GM23338 (cell line): Measurements from ENCODE around the gene CYGB. TPM values are rescaled to one million over a fixed set of nuclear protein-coding genes. Genes with fewer than 3 reads are reported as not detected.

Experiments used
- ATAC-seq: fragments of 200-7000 bp; cut with Tn5 transposase; 3 replicates; pipeline ENCODE4 v1.9.1; 2020
- DNase-seq: peaks from one replicate; pipeline ENCODE4 v3.0.0-alpha.2; 2015; ENCODE audit warnings: low spot score
- H2AFZ ChIP-seq: fragments of 200-600 bp; sonication (generic); 2 replicates; pipeline ENCODE4 v1.8.0; 2016; ENCODE audit warnings: antibody characterized with exemption, mild to moderate bottlenecking, moderate library complexity
- H3F3A ChIP-seq: fragments of 200-600 bp; sonication (generic); replicated peaks from 2 replicates; pipeline ENCODE4 v1.8.0; 2017; ENCODE audit warnings: antibody characterized with exemption, mixed run types, low read depth
- H3K27ac ChIP-seq: fragments of 200-600 bp; sonication (generic); 2 replicates; pipeline ENCODE4 v1.6.1; 2016; ENCODE audit warnings: low read depth
- H3K27me3 ChIP-seq: fragments of 200-600 bp; sonication (generic); 2 replicates; pipeline ENCODE4 v1.8.0; 2016; ENCODE audit warnings: mild to moderate bottlenecking, mixed run types, moderate library complexity; ENCODE audit not compliant: insufficient read depth
- H3K36me3 ChIP-seq: fragments of 200-600 bp; sonication (generic); 2 replicates; pipeline ENCODE4 v1.8.0; 2016; ENCODE audit warnings: mild to moderate bottlenecking; ENCODE audit not compliant: insufficient read depth
- H3K4me1 ChIP-seq: fragments of 200-600 bp; sonication (generic); 2 replicates; pipeline ENCODE4 v1.8.0; 2016; ENCODE audit warnings: mild to moderate bottlenecking, moderate library complexity; ENCODE audit not compliant: insufficient read depth
- H3K4me2 ChIP-seq: fragments of 200-600 bp; sonication (generic); 2 replicates; pipeline ENCODE4 v1.7.1; 2017; ENCODE audit warnings: mixed run types
- H3K4me3 ChIP-seq: fragments of 200-600 bp; sonication (generic); 2 replicates; pipeline ENCODE4 v1.6.1; 2016; ENCODE audit warnings: mixed run types
- H3K79me2 ChIP-seq: fragments of 200-600 bp; sonication (generic); replicated peaks from 2 replicates; pipeline ENCODE4 v1.8.0; 2017; ENCODE audit warnings: mild to moderate bottlenecking; ENCODE audit not compliant: insufficient read depth
- H3K9me2 ChIP-seq: fragments of 200-600 bp; sonication (generic); 2 replicates; pipeline ENCODE4 v1.8.0; 2017; ENCODE audit not compliant: insufficient read depth
- H4K20me1 ChIP-seq: fragments of 200-600 bp; sonication (generic); replicated peaks from 2 replicates; pipeline ENCODE4 v1.8.0; 2017; ENCODE audit warnings: mild to moderate bottlenecking; ENCODE audit not compliant: insufficient read depth
- H3K27ac Mint-ChIP-seq: 2 replicates; pipeline ENCODE4 v1.8.0; 2020; ENCODE audit warnings: inconsistent platforms, mild to moderate bottlenecking, moderate library complexity, mixed read lengths
- H3K27me3 Mint-ChIP-seq: 3 replicates; pipeline ENCODE4 v1.8.0; 2022; ENCODE audit warnings: low read depth, mild to moderate bottlenecking, moderate library complexity, mixed read lengths, inconsistent platforms; ENCODE audit not compliant: insufficient read depth, poor library complexity
- H3K36me3 Mint-ChIP-seq: 3 replicates; pipeline ENCODE4 v1.8.0; 2021; ENCODE audit warnings: low read depth, mild to moderate bottlenecking, inconsistent platforms, moderate library complexity, mixed read lengths
- H3K4me1 Mint-ChIP-seq: 3 replicates; pipeline ENCODE4 v1.8.0; 2020; ENCODE audit warnings: mild to moderate bottlenecking, inconsistent platforms, mixed read lengths
- H3K4me3 Mint-ChIP-seq: 3 replicates; pipeline ENCODE4 v1.8.0; 2021; ENCODE audit warnings: moderate library complexity, mild to moderate bottlenecking, inconsistent platforms, mixed read lengths
- H3K9me3 Mint-ChIP-seq: 3 replicates; pipeline ENCODE4 v1.8.0; 2020; ENCODE audit warnings: moderate library complexity, mild to moderate bottlenecking, inconsistent platforms, mixed read lengths
- CTCF ChIP-seq, 2 experiments: fragments of 200-600 bp in 1 of 2; sonication (generic) in 1 of 2; conservative IDR thresholded peaks; 2 replicates each; pipeline versions ENCODE4 v1.5.1 to v1.6.1; 2016 to 2017; ENCODE audit warnings: antibody characterized with exemption in 2 of 2, low read depth in 2 of 2, mild to moderate bottlenecking in 2 of 2, moderate library complexity in 1 of 2
- ETS1 ChIP-seq: IDR thresholded peaks from 2 replicates; pipeline ENCODE4 v1.6.1; 2016; ENCODE audit warnings: antibody characterized with exemption
- EZH2 ChIP-seq: fragments of 200-600 bp; sonication (generic); IDR thresholded peaks from one replicate; pipeline ENCODE4 v1.8.0; 2017; ENCODE audit warnings: antibody characterized with exemption, mild to moderate bottlenecking, low read depth; ENCODE audit not compliant: unreplicated experiment
- EZH2phosphoT487 ChIP-seq: fragments of 200-600 bp; sonication (generic); IDR thresholded peaks from one replicate; pipeline ENCODE4 v1.8.1; 2018; ENCODE audit warnings: antibody characterized with exemption; ENCODE audit not compliant: unreplicated experiment
- JUNB ChIP-seq: IDR thresholded peaks from one replicate; pipeline ENCODE4 v1.6.1; 2016; ENCODE audit warnings: antibody characterized with exemption; ENCODE audit not compliant: unreplicated experiment
- NANOG ChIP-seq: IDR thresholded peaks from 2 replicates; pipeline ENCODE4 v1.6.1; 2016; ENCODE audit warnings: antibody characterized with exemption, borderline replicate concordance
- POLR2AphosphoS5 ChIP-seq: IDR thresholded peaks from 2 replicates; pipeline ENCODE4 v1.6.1; 2016; ENCODE audit warnings: antibody characterized with exemption, low read depth
- REST ChIP-seq: IDR thresholded peaks from one replicate; pipeline ENCODE4 v1.6.1; 2018; ENCODE audit warnings: antibody characterized with exemption; ENCODE audit not compliant: unreplicated experiment
- STAT1 ChIP-seq: IDR thresholded peaks from one replicate; pipeline ENCODE4 v1.6.1; 2016; ENCODE audit warnings: antibody characterized with exemption; ENCODE audit not compliant: unreplicated experiment
- ZNF114 ChIP-seq: fragments of 250-450 bp; sonication (Bioruptor Pico); IDR thresholded peaks from 2 replicates; pipeline ENCODE4 v1.5.0; 2020; ENCODE audit warnings: mild to moderate bottlenecking, moderate library complexity
- ZNF331 ChIP-seq: fragments of 250-450 bp; sonication (Bioruptor Pico); IDR thresholded peaks from 2 replicates; pipeline ENCODE4 v1.5.0; 2020; ENCODE audit warnings: low read depth, mild to moderate bottlenecking, moderate library complexity
- ZNF462 ChIP-seq: fragments of 250-450 bp; sonication (Bioruptor Pico); IDR thresholded peaks from 2 replicates; pipeline ENCODE4 v1.5.0; 2020; ENCODE audit warnings: mild to moderate bottlenecking, moderate library complexity
- polyA plus RNA-seq: library from polyadenylated mRNA; unstranded; fragments of >200 nt; fragmentation: Nextera tagmentation; extraction: Ambion mirVana; gene quantifications from 2 replicates; pipeline ENCODE4 v1.2.1, GENCODE V29; 2016
- total RNA-seq: library from RNA; depleted of rRNA; stranded (reverse); fragments of >200 nt; shearing (Covaris generic); gene quantifications from 2 replicates; pipeline ENCODE4 v1.2.3, GENCODE V29; 2014

CYGB gene
- total and polyA plus RNA-seq, 2 experiments from 2014 or later, result 1.2 to 1.7 TPM

- Histone ChIP-seq H3K27me3 (no peaks in the 10 kb centered on the region), H3K4me2 (no peak overlapping the region), H3K36me3 (no peaks in the 10 kb centered on the region), H3F3A (no peaks in the 10 kb centered on the region), H3K4me3 (no peak overlapping the region), H3K9me2 (no peaks in the 10 kb centered on the region), H4K20me1 (no peaks in the 10 kb centered on the region), H3K27ac (no peak overlapping the region), H3K79me2 (no peaks in the 10 kb centered on the region), H2AFZ (no peak overlapping the region), H3K4me1 (no peaks in the 10 kb centered on the region)
- Mint-ChIP-seq H3K27me3 (peaks cover 11% of the 10 kb centered on the region), H3K4me3 (no peak overlapping the region), H3K9me3 (no peaks in the 10 kb centered on the region), H3K36me3 (peaks cover 3% of the 10 kb centered on the region; the same call in 1 of the 3 replicates), H3K4me1 (no peaks in the 10 kb centered on the region), H3K27ac (no peak overlapping the region)
- ATAC-seq, result no peak
- no peak for TF ChIP-seq ETS1
- no peak for TF ChIP-seq EZH2
- TF ChIP-seq STAT1, result no peak
- TF ChIP-seq ZNF462 (CRISPR knock-in tag), result no peak
- no peak for TF ChIP-seq EZH2phosphoT487
- no peak for TF ChIP-seq CTCF (conservative IDR thresholded peaks at IDR 0.05; ENCODE audit: low read depth in 2 of 2)
- no peak for TF ChIP-seq JUNB
- TF ChIP-seq POLR2AphosphoS5, result no peak
- no peak for TF ChIP-seq ZNF114 (CRISPR knock-in tag)
- no peak for TF ChIP-seq ZNF331 (CRISPR knock-in tag)
- no peak for TF ChIP-seq REST
- TF ChIP-seq NANOG, result no peak
- no peak for DNase-seq
Observed at GRCh38 chr17:76478097-76478496, 59.4 kb downstream of the CYGB start.
